GM19467 (cell line): Measurements from ENCODE around the gene CDC14A.
A peak's percentile ranks its signal among the peaks of the same experiment; 100 is the strongest.
"Not testable (repeated sequence)": the region's sequence is repeated elsewhere in the genome, so short reads cannot be mapped to it uniquely, and the experiment has no call there.

Experiments
- ATAC-seq: cut with Tn5 transposase; IDR thresholded peaks from one replicate; pipeline ENCODE4 v1.9.1; 2021; ENCODE audit warnings: mild to moderate bottlenecking, moderate library complexity; ENCODE audit not compliant: unreplicated experiment

The CDC14A gene

DNA sequence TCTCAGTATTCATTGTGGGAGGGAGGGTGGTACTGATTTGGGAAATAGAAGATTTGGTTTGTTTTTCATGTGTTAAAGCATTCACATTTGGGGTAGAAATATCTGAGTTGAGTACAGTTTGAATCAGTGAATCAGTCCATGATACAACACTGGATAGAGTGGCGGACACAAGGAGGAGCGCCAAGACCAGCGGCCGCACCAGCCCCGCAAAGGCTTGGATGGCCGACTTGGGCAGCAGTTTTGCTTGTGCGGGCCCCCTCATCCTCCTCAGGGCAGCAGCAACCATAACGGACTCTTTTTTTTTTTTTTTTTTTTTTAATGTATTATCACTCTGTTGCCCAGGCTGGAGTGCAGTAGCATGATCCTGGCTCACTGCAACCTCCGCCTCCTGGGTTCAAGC lies 20.0 kb upstream of the CDC14A start:
- ATAC-seq = no peak

DNA sequence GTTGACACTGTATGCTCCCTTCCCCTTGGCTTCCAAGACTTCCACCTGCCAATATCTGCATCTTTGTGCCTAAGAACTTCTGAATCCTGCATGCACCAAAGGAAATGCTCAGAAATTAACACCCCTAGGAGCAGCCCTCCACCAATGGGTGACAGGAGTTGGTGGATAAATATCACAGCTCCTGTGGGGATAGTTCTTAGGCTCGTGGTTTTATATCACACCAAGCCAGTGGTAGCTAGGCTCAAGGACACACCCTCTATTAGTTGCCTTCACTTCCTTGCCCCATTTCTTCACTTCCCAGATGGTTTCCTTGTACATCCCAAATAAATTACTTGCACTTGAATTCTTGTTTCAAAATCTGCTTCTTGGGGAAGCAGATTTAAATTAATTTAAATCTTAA lies 16.9 kb upstream of the CDC14A start:
- ATAC-seq = no peak

DNA sequence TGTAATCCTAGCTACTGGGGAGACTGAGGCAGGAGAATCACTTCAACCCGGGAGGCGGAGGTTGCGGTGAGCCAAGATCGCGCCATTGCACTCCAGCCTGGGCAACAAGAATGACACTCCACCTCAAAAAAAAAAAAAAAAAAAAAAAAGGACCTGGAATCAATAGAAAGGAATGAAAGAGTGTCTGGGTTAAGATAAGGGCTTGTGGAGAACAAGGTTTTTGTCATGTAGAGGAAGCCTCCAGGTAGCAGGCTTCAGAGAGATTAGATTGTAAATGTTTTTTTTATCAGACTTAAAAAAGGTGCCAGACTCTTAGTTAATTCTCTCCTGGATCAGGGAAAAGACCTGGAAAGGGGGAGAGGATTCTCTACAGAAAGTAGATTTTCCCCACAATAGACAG lies 14.4 kb upstream of the CDC14A start:
- ATAC-seq = not testable (repeated sequence)

DNA sequence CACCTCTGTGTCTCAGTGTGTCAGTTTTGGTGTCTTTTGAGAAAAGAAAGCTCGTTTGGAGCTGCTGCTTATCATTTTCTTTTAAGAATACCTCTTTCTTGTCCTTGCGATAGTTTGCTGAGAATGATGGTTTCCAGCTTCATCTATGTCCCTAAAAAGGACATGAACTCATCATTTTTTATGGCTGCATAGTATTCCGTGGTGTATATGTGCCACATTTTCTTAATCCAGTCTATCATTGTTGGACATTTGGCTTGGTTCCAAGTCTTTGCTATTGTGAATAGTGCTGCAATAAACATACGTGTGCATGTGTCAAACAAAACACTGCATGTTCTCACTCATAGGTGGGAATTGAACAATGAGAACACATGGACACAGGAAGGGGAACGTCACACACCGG lies 12.6 kb upstream of the CDC14A start:
- not testable (repeated sequence) for ATAC-seq

DNA sequence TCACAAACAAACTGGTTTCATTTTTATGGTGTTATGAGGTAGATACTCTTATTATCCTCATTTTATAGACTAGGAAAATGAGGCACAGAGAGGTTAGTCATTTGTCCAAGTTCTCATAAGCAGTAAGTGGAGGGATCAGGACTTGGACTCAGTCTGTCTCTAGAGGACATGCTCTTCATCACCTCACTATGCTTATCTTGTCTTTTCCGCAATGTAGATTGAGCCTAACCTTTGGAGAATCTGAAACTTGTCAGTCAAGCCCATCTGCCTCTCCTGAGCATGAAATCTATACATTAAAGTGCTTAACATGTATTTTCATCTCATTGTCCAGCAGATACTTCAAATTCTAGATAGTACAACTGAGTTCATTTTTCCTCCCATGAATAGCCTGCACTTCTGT lies 11.8 kb upstream of the CDC14A start:
- no peak for ATAC-seq

DNA sequence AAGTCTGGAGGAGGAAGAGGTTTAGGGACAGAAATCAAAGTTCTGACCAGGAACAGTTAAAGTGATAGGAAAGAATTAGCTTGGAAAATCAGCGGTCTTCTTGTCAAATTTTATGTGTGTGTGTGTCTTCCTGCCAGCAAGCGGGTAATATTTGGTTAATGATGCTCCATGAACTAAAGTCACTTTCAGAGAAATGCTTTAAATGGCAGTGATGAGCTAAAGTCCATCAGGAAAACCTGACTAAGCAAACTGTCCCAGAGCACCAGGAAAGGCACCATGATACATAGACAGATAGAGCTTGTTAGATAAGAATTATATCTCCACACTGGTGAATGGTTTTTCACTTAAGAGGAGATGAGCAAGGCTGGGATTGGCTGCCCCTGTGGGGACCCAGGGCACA lies 10.0 kb upstream of the CDC14A start:
- no peak for ATAC-seq

DNA sequence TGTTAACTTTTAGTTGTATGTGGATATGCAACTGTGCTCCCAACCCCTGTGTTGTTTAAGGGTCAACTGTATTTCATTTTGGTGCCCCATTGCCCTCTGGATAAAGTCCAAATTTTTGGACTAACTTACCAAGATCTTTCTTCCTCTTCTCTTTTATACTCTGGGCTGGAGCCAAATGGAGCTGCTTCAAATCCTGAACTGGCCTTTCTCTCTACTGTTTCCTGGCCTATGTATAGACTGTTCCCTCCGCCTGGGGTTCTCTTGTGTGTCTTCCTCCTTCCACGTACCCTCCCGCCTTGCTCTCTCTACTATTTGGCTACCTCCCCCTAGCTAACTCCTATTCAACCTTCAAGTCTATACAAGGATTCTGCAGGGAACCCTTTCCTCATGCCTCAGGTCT lies 8.4 kb upstream of the CDC14A start:
- no peak for ATAC-seq

DNA sequence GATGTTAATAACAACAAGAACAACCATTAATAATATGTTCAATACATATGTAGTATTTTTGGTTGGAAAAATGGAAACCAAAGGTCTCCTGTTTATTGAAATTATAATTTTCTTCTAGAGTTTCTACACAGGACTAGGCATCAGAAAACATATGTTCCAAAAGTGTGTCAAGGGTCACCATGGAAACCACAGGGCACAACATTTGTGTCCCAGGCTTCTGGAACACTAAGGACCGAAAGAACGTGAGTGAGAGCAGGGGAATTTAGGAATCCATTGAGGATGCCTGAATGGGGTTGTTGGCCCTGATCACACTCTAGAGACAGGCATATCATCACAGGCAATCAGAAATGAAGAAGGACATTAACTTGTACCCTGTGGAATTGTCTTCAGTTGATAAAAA lies 7.5 kb upstream of the CDC14A start:
- ATAC-seq = no peak

DNA sequence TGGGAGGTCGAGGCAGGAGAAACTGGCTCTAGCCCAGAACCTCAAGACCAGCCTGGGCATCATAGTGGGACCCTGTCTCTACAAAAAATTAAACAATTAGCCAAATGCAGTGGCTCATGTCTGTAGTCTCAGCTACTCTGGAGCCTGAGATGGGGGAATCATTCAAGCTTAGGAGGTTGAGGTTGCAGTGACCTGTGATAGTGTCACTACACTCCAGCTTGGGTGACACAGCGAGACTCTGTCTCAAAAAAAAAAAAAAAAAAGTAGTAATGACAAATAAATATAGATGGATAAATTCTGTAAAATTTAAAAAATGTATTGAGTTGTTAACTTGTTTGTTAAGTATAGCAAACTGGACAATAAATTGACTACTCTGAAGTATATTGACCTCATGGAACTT lies 5.9 kb upstream of the CDC14A start:
- no peak for ATAC-seq

DNA sequence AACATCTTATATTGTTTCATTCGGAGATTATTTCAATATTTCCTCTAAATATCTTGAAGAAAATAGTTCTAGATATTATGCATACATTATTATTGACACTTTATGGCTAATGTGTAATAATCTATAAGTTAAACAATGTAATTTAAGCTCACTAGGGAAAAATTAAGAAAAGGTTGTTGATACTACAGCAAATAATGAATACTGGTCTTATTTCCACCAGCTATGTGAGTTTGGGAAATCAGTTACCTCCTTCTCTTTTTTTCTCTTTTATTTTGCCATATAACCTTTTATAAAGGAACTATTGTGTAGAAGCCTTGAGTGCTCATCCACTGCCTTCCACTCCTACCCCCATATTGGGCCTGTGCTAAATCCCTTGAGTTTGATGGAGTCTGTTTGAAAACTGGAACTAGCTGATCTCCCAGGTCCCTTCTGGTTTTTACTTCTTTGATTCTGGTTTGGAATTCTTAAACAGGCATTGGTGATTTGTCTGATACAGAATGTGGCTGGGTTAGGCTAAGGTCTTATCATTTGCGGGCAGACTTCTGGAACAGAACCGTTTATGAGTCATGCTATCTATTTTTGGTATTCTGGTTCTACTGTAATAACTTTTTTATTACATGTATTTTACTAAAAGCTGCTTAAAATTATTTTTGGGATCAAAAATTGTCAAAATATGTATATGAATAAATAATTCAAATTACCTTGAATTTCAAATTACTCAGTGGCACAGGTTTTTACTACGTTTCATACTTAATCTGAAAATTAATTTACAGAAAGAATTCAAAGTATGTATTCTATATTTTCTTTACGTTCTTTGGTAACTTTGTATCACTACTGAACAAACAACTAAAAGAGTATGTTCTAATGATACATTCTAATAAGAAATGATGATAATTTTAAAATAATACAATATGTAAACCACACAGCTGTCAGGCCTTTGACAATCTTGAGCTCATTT lies 5.0 kb upstream of the CDC14A start:
- no peak for ATAC-seq

DNA sequence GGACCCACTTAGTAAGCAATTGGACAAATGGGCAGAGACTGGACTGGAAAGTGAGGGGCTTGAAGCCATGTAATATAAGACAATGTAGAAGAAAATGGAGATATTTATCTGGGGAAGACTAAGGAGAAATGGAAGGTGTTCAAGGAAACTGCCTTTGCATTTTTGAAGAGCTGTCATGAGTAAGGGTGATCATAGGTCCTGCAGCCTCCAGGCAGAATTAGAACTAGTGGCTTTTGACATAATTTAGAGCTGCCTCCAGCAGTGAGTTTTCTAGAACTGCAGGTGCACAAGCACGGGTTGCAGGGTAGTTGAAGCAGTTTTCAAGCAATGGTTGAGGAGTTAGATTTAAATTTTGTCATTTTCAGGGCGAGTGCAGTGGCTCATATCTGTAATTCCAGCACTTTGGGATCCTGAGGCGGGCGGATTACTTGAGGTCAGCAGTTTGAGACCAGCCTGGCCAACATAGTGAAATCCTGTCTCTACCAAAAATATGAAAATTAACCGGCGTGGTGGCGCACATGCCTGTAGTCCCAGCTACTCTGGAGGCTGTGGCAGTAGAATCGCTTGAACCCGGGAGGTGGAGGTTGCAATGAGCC lies 3.7 kb upstream of the CDC14A start:
- no peak for ATAC-seq

DNA sequence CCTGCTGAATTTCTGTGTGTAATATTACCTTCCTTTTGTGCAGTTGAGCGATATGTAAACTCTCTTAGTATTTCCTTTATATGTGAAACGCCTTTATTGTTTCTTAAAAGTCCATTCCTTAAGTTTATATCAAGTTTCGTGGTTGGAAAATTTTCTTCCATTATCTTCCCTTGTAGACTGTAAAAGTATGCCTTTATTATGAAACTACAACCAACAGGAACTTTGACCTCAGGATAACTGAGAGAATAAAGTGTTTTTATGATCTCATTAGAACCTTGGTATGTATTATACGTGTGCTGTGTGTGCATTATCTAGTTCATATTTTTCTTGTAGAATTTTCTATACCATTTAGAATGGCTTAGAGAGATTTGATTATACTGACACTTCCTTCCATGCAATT lies 3.1 kb upstream of the CDC14A start:
- ATAC-seq = no peak

DNA sequence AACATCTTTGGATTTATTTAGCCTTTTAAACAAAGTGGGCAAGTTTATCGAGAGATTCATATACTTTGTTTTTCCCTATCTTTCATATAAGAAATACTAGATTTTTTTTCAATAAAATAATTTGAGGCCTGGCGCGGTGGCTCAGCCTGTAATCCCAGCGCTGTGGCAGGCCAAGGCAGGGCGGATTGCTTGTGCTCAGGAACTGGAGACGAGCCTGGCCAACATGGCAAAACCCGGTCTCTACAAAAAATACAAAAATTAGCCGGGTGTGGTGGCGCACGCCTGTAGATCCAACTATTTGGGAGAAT lies 1.6 kb upstream of the CDC14A start:
- no peak for ATAC-seq

DNA sequence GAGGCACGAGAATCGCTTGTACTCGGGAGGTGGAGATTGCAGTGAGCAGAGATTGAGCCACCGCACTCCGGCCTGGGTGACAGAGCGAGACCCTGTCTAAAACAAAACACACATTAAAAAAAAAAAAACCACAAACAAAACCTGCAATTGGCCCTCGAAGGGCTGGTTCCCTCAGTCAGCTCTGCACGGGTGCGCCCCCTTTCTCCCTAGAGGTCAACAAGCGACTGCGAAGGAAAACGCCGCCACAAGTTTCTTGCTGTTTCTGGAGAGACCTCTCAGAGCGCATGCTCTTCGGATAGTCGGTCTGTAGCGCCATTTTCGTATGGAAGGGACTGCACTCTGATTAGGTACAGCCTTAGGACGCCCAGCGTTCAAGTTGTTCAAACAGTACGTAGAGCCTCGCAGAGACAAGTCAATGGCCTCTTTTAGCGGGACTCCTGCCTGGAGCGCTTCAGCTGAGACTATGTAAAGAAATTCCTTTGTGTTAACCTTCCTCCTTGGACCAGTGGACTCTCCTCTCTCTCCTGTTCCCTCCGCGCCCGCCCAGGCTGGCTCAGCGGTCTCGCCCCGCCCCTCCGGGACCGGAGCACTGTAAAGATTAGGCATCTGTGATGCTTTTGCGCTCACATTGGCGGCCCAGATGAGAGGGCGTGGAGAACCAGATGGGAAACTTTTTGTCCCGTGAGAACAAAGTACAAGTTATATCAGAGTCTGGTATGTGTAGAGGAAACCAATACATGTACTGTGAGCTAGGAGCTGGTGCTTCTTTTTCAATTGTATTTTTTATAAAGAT lies 1.0 kb upstream of the CDC14A start:
- peak; percentile 63 for ATAC-seq

DNA sequence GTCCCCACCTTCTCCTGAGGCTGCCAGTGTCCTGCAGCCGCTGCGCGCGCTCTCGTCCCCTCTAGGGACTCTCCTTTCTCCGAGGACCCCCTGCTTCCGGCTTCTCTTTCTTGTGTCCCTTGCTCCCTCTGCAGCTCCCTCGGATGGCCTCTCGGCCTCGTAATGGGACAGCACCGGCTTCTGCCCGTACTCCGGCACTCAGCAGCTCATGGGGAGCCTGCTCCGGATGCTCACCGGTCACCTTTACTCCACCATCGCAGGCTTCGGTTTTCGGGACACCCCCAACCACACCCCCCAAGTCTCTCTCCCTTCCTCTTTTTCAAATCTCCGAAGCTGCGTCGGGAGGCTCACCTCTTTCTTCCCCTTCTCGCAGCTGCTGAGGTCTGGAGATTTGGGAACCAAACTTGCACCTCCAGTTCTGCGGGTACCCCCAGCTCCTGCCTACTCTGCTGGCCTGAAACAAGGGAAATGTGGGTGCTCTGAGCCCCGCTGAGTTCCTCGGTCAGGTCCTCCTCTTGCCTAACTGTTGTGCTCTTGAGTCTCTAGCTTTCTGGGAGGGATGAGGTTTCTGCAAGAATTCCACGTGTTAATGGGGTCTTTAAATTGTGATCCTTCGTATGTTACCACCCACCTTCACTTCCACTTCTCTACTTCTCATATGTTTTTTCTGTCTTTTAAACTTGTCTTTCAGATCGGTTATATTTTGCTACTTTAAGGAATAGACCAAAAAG lies 930 bp downstream of the CDC14A start:
- peak; percentile 18 for ATAC-seq

DNA sequence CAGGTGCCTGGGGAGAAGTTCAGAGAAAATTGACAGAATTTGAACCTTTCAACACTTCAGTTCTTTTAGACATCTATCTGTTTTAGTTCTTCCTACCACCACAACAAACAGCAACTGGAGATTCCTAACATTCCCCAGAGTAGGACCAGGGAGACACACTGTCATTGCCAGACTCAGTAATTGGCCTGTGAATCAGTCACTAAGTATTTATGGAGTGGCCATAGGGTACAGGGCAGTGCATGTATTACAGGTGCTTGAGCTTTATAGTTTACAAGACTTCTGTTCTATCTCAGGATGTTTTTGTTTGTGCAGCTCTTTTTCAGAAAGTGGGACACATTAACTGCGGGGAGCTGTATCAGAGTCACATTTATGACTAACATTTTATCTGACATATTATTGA lies 1.7 kb downstream of the CDC14A start:
- no peak for ATAC-seq

DNA sequence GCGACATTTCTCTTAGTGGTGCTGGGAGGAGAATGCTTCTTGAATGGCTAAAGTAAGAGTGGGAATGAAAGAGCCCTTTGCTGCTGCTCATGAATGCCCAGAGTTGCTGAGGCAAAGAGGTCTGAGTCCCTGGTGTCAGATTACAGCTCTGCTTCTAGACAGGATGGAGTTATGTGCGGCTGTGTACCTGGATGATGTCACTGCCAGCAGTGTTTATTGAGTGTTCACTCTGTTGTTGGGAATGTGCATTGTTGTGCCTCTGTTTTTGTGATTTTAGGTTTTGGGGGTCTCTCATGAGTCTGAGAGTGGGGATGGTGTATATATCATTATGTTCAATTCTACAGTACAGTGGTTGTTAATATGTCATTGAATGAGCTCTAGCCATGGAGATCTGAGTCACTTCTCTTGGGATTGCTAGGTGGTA lies 2.7 kb downstream of the CDC14A start:
- ATAC-seq = no peak

DNA sequence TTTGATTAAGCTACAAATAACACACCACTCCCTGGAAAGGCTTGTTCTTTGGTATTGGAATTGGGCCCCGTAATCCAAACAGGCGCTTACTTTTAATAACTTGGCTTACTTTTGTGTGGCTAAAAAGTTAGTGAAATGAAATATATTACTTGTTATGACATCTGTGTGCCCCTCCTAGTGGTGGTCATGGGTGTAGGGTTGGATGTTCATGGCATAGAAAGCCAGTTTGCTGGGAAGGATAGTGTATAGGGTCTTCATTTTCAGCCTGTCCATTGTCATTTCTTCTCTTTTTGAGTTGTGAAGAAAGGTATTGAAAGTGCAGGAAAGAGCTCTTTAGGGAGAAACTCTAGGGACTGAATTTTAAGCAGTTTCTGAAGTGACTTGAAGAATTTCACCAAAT lies 5.9 kb downstream of the CDC14A start:
- ATAC-seq = no peak

DNA sequence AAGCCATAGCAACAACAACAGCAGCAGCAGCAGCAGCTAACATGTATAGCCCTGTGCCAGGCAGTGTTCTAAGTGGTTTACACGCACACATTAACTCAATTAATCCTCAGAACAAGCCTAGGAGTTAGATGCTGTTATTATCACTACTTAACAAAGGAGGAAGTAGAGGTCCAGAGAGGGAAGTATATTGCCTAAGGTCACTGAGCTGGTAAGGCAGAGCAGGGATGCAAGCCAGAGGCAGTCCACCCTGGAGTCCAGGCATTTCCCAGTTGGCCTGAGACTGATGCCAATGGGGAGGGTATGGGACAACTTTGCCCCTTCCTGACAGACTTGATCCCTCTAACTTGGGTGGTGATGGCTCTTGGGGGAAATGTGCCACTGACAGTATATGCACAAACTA lies 6.8 kb downstream of the CDC14A start:
- ATAC-seq = no peak

DNA sequence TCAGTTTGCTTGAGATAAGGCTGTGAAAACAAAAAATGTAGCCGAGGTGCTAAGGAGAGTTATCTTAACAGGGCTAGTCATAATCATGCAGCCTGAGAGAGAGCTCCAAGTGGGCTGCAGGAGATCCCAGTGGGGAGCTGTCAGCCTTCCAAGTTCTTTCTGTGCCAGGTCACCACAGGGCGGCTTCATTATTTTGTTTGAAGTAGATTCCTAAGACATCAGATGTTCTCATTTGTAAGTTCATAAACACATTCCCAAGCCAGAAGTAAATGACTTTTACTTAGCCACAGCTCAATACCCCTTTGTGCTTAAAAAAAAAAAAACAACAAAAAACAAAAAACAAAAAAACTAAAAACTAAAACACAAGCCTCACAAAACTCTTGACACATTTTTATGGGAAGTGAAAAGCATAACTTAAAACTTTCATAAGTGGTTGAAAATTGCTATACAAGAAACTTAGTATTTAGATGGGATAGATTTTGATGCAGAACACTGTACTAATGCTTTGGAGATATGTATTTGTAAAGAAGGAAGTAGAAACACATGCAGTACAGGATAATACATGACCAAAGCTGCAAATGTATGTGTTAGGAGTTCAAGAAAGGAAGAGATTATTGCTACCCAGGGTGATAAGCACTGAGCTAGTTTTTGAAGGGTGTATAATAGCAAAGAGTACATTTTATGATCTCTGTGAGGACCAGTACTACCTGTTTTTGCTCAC lies 8.6 kb downstream of the CDC14A start:
- ATAC-seq = no peak
